Sigmoid colon (tissue), 4 donors: ENCODE data around the gene LHPP.

Source experiments
- CTCF ChIP-seq, 4 experiments: fragments of 450-650 bp in 3 of 4; fragments of 200-600 bp in 1 of 4; IDR thresholded peaks; one replicate each; pipeline ENCODE4 v1.5.1; 2016 to 2019; ENCODE audit warnings: antibody characterized with exemption in 4 of 4, mild to moderate bottlenecking in 3 of 4, moderate library complexity in 2 of 4
- POLR2AphosphoS5 ChIP-seq, 4 donors: sonication (generic); formaldehyde crosslinking; IDR thresholded peaks; one replicate each; pipeline ENCODE4 v1.6.1; 2017; ENCODE audit warnings: antibody characterized with exemption in 4 of 4

- TF ChIP-seq POLR2AphosphoS5 (IDR thresholded peaks at IDR 0.05) (no peak), CTCF (IDR thresholded peaks at IDR 0.05) (no peak)
Measured at GRCh38 chr10:124659380-124659779, 197.8 kb downstream of the LHPP start.
